Embryonic facial prominence (tissue), 1 donor: ENCODE data around the gene ATRAID.
A peak's percentile ranks its signal among the peaks of the same experiment; 100 is the strongest.
"Not testable (repeated sequence)": the region's sequence is repeated elsewhere in the genome, so short reads cannot be mapped to it uniquely, and the experiment has no call there.

Source experiments
- DNase-seq: peaks from one replicate; pipeline ENCODE4 v3.0.0-alpha.2; 2016; ENCODE audit errors: extremely low spot score

Gene ATRAID

DNA sequence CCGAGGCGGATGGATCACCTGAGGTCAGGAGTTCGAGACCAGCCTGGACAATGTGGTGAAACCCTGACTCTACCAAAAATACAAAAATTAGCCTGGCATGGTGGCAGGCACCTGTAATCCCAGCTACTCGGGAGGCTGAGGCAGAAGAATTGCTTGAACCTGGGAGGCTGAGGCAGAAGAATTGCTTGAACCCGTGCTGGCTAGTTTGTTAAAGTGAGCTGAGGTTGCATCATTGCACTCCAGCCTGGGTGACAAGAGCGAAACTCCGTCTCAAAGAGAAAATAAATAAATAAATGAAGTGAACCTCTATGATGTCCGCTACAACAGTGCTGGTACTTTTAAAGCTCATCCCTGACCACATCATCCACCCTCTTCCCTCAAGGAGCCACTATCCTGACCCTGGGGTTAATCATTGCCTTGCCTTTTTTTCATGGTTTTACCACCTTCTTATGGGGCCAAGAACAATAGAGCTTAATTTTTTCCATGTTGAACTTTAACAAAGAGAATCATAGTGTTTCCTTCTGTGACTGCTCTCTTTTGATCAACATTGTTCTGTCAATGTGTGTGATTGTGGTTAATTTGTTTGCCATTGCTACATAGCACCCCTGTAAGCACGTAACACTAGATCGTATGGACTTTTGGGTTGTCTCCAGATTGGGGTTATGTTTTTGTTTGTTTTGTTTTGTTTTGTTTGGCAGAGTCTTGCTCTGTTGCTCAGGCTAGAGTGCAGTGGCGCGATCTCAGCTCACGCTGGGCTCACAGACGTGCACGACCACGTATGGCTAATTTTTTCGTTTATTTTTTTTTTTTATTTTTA lies 17.1 kb upstream of the ATRAID start:
- no peak for DNase-seq

DNA sequence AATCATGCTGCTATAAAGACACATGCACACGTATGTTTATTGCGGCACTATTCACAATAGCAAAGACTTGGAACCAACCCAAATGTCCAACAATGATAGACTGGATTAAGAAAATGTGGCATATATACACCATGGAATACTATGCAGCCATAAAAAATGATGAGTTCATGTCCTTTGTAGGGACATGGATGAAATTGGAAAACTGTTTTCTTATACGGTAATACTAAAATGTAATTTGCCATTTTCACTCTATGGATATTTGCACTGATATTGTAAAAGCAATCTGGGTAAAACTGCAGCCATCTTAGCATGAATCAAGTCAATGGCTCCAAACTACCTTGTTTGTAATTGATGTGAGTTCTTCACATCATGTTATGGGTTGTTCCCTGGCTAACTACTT lies 16.0 kb upstream of the ATRAID start:
- not testable (repeated sequence) for DNase-seq

DNA sequence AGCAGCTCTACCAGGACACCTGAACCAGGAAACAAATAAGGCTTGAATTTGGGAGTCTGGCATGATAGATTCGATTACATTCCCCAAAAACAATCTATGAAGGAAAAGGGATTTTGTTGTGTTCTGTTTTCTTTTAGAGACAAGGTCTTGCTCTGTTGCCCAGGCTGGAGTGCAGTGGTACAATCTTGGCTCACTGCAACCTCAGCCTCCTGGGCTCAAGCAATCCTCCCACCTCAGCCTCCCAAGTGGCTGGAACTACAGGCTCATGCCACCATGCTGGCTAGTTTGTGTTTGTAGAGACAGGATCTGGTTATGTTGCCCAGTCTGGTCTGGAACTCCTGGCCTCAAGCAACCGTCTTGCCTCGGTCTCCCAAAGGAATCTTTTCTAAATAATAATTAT lies 13.8 kb upstream of the ATRAID start:
- not testable (repeated sequence) for DNase-seq

DNA sequence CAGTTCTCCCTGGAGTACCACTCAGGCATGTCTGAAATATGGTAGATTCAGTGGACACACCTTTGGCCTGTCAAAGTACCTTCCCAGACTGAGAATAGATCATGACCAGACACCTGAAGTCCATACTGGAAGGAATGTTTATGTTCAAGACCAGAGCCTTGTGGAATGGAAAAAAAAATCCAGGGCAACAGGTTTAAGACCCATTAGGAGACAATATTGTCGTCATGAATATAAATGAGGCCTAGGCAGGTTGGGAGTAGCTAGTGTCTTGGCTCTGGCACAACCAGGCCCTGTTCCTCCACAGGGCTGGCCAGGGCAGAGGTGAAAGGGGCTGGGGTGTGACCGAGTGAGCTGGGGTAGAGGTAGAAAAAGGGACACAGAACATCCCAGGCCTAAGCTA lies 13.2 kb upstream of the ATRAID start:
- DNase-seq: no peak

DNA sequence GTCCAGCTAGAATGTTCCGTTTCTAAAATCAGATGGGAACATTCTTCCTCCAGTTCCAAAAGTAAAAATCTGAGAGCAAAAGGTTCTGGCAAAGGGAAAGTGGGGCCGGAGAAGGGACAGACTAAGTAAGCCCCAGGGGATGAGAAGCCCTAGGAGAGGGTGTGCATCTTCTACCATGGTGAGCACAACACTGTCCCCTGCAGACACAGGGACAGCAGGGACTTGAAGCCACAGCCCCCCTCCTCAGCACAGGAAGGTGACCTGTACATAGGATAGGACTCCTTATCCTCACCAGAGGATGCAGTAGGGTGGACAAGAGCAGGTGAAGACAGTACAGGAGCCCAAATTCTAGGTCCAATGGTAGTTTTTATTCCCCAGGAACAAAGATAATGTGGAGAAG lies 12.6 kb upstream of the ATRAID start:
- no peak for DNase-seq

DNA sequence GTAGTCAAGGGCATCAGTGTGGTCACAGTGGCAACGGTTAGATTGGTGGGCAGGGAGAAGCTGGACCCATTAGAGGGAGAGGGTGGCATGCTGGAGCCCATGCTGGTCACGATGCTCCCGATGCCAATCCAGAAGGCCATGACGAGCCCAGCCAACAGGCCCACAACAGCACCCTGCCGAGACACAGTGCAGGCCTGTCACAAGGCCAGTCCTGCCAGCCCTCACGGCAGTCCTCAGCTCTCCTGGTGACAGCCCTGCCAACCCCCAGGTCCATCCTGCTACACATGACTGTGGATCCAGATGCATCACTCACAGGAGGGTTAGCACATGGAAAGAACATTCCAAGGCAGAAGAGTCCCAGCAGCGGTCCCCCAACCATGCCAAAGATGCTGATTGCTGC lies 10.2 kb upstream of the ATRAID start:
- DNase-seq: no peak

DNA sequence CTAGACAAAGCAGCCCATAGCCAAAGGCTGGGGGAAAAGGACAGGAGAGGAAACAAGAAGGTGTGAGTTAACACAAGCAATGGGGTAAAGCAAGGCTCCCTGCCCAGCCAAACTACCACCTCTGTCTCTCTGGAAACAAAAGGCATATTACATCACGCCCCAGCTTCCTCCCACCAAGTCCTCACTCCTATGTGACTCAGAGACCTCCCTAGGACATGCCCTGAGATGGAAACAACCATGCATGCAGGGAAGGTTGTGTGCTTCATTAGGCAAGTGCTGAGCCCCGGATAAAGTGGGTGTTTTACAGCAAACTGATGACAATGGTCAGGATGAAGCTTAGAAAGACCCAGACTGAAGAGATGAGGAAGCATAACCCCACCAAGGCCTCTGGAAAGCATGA lies 9.0 kb upstream of the ATRAID start:
- no peak for DNase-seq

DNA sequence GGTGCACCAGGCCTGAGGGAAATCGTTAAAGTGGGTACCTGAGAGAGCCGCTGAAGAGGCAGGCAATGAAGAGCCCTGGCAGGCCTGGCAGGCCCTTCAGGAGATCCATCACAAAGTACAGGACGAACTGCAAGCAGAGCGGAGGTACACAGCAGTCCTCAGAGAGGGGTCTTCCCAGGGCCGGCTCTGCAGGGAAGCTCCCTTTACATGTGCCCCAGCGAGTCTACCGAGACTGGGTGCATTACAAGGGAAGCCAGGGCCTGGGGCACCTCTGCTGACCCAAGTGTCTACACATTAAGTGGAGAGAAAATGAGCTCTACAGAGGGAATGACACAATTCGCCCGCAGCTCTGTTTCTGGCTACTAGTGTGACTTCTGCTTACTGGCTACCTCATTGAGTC lies 8.1 kb upstream of the ATRAID start:
- DNase-seq: no peak

DNA sequence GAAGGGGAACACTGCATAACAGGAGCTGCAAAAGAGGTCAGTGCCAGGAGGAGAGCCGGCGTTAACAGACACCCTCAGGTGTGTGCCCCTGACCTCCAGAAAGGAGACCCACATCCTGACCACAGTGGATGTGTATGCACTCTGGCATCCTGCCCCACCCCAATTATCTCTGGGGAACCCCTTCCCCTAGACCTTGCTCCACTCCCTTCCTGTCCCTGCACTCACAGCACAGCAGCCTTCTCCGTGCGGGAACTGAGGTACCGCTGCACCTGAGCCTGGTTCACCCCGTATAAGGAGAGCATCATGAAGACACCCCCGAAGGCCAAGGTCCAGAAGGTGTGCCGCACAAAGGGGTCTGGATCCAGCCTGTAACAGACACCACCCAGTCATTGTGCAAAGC lies 7.3 kb upstream of the ATRAID start:
- DNase-seq: no peak

DNA sequence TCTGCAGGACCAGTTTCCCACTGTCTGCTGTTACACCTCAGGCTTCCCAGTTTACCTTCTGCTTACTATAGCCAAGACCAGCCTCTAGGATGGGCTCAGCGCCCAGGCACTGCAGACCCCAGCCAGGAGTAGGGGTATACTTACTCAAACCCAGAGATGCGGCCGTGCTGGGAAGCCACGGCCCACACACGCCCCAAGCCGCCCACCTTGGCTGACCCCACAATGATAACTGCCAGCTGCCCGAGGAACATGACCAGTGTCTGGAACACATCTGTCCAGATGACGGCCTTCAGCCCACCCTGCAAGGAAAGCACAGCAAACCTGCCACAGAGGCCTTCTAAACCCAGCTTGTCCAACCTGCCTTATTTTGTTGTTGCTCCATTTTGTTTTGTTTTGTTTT lies 6.6 kb upstream of the ATRAID start:
- no peak for DNase-seq

DNA sequence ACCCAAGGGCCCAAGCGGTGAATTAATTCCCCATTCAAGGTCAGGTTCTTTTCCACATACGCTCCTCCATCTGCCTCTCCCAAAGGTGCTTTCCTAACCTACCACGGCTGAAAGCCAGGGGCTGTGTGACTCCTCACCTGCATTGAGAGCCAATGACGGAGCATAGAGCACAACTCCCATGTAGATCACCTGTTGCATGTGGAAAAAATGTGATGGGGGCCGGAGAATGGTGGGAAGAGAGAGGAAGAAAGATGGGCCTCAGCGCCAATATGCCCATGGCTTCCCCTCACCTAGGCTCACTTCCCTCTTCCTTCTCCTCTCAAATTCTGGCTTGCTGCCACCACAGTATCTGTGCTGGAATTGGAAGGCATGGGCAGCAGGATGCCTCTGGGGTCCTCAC lies 5.5 kb upstream of the ATRAID start:
- no peak for DNase-seq

DNA sequence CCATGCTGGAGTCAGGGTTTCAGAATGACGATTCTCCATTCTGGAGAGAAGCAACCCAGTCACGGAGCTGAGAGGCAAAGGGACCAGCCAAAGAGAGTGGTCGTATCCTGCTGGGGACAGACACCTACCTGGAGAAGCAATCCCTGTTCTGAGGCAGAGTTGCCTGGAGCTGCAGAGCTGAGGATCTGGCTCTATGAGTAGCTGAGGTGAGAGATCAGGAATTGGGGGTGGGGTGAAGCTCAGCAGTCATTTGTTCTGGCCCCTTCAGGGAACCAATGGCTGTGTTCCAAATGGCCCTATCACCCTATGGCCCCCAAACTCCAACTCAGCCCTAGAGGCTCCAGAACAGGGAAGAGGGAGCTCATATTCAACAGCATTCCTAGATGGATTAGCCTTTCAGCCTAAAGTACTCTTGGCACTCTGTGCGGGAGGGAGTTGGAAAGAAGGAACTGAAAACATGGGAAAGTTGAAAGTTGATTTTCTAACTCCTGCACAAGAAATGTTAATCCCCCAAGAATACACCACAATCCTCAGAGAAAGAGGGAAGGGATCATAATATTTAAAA lies 3.3 kb upstream of the ATRAID start:
- no peak for DNase-seq

DNA sequence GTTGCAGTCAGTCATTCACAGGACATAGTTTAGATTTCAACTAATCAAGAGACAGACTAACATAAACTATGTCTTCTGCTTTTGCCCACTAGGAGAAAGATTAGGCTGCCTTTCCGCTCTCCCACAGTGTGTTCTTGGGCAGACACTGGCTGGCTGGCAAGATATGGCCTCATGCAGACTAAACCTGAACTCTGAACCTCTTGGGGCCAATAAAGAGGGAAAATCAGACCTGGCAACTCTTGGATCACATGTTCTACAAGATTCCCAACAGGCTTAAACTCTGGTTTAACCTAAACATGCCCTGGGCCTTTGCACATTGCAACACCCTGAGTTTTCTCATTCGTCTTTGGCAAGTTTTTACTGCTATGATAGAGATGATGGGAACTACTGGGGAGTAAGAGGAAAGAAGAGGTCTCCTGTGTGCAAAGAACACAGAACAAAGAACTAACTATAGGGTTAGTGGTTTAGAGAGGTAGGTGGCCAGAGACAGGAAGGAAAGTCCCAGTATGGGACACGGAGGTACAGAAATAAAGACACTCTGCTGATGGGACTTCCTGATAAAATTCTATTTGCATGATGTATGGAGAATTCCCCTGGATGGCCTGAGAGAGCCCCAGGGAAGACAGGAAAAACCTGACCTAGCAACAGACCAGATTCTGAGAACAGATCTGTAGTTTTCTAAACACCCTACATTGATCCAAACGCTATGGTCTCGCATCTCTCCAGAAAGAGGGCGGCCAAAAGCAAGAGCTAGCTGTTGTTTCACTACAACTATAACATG lies 2.0 kb upstream of the ATRAID start:
- DNase-seq: no peak

DNA sequence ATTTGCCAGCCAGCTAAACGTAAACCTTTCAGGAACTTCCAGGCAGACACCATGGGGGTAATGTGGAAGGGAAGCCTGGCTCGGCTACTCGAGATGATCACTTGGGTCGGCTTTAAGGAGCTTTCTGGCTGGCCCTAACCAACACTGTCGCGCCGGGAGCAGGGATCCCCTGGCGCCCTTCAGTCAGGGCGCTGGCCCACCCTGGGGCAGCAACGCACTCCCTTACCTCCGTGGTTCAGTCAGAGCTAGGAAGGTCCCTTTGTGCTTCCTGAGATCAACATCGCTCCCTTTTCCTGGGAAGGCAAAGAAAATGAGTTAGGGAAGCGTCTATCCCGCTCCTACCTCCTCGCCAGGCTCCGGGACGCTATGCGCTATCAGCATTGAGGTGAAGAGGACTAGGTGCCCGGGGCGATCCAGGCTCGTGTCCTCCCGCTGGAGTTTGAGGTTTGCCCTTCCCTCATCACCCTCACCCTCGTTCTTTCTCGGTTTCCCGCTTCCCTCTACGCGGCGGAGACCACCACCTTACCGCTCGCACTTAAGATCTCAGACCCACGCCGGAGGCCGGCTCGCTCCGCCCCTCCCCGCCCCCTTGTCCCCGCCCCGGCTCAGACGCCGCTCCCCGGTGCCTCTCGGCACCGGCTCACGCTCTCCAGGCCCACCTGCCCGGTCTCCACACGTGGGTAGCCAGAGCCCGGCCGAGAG lies 449 bp upstream of the ATRAID start:
- DNase-seq: peak; percentile 35

DNA sequence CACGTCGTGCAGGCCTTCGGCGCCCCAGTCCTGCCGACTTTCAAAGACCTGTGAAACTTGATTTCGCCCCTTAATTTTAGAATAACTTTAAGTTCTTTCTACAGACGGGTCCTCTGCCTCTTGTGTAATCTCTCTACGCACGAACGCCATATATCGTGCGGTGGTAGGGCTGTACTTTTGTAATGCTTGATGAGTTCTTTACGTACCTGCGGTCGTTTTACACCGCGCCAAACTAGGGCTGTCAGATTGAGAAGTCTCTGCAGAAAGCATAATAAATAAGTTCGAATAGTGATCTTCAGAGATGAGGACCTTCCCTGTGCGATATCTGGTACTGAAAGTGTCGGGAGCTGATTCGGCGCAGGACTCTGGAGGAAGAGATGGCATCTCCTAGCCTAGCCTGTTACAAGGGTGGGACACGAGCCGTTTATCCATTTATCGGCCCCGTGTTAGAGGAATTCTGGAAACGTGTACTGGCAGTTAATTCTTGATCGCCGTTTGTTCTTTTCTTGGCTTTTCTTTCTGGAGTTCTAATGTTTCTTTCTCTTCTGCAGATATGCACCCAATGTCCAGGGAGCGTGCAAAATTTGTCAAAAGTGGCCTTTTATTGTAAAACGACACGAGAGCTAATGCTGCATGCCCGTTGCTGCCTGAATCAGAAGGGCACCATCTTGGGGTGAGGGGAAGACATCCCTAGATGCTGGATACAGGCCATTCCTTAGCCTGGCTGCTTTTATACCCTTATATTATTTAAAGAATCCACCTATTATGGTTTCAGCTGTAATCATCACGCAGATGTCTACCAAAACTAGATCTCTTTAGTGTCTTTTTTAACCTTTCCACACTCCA lies 1.0 kb downstream of the ATRAID start:
- DNase-seq: no peak

DNA sequence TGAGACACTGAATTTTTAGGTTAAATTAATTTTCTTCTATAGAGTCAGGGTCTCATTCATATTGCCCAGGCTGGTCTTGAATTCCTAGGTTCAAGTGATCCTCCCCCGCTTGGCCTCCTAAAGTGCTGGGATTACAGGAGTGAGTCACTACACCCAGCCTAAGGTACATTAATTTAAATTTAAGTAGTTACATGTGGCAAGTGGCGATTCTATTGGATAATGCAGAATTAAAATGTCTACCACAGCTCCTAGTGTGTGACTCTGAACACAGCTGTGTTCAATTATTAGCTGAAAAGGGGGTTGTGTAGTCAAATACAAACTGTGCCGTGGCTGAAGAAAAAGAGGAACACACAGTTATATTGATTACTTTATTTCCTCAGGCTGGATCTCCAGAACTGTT lies 3.1 kb downstream of the ATRAID start:
- no peak for DNase-seq

DNA sequence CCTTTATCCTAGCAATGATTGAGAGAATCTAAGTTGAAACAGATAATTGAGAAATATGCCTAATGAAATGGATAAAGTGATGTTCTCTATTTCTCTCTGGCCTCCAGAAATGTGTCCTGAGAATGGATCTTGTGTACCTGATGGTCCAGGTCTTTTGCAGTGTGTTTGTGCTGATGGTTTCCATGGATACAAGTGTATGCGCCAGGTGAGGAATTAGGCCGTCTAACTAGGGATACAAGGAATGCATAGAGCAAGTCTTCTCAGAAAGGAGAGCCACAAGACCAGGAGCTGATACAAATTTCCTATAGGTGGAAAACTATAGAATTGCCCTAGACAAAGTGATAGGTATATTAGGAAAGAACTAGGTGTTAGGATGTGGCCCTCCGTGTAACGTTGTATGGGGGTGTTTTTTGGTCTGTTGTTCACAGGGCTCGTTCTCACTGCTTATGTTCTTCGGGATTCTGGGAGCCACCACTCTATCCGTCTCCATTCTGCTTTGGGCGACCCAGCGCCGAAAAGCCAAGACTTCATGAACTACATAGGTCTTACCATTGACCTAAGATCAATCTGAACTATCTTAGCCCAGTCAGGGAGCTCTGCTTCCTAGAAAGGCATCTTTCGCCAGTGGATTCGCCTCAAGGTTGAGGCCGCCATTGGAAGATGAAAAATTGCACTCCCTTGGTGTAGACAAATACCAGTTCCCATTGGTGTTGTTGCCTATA lies 4.7 kb downstream of the ATRAID start:
- no peak for DNase-seq

DNA sequence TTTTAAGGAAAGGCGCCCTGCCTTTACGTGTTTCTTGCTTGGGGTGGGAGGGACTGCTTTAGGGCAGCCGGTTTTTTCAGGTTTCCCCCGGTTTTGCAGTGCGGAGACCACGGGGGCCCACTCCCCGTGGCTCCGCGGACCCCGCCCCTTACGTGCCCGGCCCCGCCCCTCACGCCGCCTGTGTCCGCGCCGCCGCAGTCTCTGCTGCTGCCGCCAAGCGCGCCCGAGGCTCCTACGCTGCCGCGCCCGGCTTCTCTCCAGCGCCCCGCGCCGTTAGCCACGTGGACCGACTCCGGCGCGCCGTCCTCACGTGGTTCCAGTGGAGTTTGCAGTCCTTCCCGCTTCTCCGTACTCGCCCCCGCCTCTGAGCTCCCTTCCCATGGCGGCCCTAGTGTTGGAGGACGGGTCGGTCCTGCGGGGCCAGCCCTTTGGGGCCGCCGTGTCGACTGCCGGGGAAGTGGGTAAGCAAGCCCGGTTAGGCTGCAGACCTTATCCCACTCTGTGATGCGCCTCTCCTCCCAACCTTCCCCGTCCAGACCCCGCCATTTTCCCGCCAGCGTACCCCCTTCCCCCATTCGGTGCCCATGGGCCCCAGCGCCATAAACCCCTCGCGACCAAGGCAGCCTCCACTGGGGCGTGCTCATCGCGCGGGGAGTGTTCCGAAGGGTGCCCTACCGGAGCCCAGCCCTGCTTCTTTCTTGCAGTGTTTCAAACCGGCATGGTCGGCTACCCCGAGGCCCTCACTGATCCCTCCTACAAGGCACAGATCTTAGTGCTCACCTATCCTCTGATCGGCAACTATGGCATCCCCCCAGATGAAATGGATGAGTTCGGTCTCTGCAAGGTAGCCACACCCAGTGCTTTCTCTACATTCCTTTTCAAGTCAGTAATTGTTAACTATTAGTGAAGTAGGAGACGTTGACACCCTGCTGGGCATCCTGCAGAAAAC lies 5.6 kb downstream of the ATRAID start, which contains the start of gene CAD:
TSS of gene CAD (plus strand) at position 197 of the 949 bp plus-strand sequence. CDS start at position 380, 183 bp downstream.
- DNase-seq: peak; percentile 66

DNA sequence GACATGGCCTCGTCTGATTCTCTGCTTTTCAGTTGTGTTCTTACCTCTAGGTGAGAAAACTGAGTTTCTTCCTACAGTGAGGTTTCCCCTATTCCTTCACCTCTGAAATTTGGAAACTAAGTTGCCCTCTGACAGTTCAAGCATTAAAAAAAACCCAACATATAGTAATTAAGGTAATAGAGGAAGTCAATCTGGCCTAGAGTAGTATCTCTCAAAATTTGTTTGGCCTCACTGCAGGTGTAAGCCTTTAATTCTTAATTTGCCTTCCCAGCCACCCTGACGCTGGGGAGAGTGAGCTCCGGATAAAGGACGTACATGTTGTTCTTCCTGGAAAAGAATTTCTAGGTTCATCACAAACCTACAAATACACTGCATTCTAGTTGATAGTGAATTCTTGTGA lies 6.8 kb downstream of the ATRAID start:
- DNase-seq: no peak
